ENCODE results near the gene CLTB. TPM values are rescaled to one million over a fixed set of nuclear protein-coding genes. Genes with fewer than 3 reads are reported as not detected.
"Not testable (repeated sequence)": the region's sequence is repeated elsewhere in the genome, so short reads cannot be mapped to it uniquely, and the experiment has no call there.

CLTB gene
- total and polyA plus RNA-seq, 2 of the 13 experiments (the other 11 are each of a cell fraction or from before 2014, with no cell fraction given), result 23.3 to 33.8 TPM

- TF ChIP-seq PHB2 (IDR thresholded peaks at IDR 0.05; ENCODE audit: partially characterized antibody), result no peak
- ATAC-seq, result no peak
- 94% methylated on average over 4 of the region's 4 CpGs for WGBS (ENCODE audit: low lambda C conversion rate)
- ChIA-PET CTCF (ENCODE audit: low intra/inter-chr PET ratio, low total read pairs) (no interaction called here), POLR2A (no interaction called here)
- DNase-seq (ENCODE audit: low spot score), result no peak
- Histone ChIP-seq H3K27ac (ENCODE audit: extremely low read length, insufficient read depth, low read length) (no peak overlapping the region), H3K4me1 (ENCODE audit: insufficient read depth, low read length) (no peaks in the 10 kb centered on the region), H4K20me1 (ENCODE audit: insufficient read depth, low read length) (no peaks in the 10 kb centered on the region), H3K27me3 (ENCODE audit: control insufficient read depth in 1 of 2, insufficient read depth in 2 of 2, low read length in 2 of 2) (no peaks in the 10 kb centered on the region), H3K4me2 (ENCODE audit: low read depth, low read length) (no peak overlapping the region), H2AFZ (ENCODE audit: low read length) (no peak overlapping the region), H3K9me3 (ENCODE audit: low read length) (no peaks in the 10 kb centered on the region), H3K79me2 (ENCODE audit: insufficient read depth, low read length) (no peaks in the 10 kb centered on the region), H3K4me3 (replicated peaks in 1 of 3; ENCODE audit: insufficient read depth in 1 of 3, low read depth in 2 of 3, low read length in 3 of 3) (no peak overlapping the region), H3K9ac (ENCODE audit: insufficient read depth, low read depth, low read length) (no peak overlapping the region), H3K36me3 (replicated peaks in 1 of 2; ENCODE audit: control insufficient read depth in 1 of 2, insufficient read depth in 2 of 2, low read length in 2 of 2) (peaks cover 2 to 6% of the 10 kb centered on the region in 2 experiments; a peak in 4 of 5 replicates)
- intact Hi-C loops (cut with micrococcal nuclease; ENCODE audit: unreplicated experiment), result loop anchor here (10.0 kb wide), 1 partner anchor 75 kb away; no protein-coding TSS in a partner anchor
- no peak for FAIRE-seq
- in situ Hi-C loops (cut with HindIII; ENCODE audit: extremely low pct_ligation_motif_present, low pct_unique_long_range_greater_than_20kb), result loop anchor here (10.0 kb wide), 1 partner anchor 75 kb away; no protein-coding TSS in a partner anchor
- no TSS peak for BruUV-seq (replicated peaks)
Measured at GRCh38 chr5:176409765-176410164, 6.6 kb downstream of the CLTB start.

- POLR2A ChIA-PET, result no interaction called here
Measured at GRCh38 chr5:176408590-176408989, 7.7 kb downstream of the CLTB start.

GRCh38 chr5:176408252-176408573, 8.1 kb downstream of the CLTB start:
- BruUV-seq (replicated peaks); H3K9me3 ChIP-seq (ENCODE audit: low read length); in situ Hi-C loops (cut with HindIII; ENCODE audit: extremely low pct_ligation_motif_present, low pct_unique_long_range_greater_than_20kb); H3K4me2 ChIP-seq (ENCODE audit: low read depth, low read length); H4K20me1 ChIP-seq (ENCODE audit: insufficient read depth, low read length); H3K27me3 ChIP-seq (ENCODE audit: control insufficient read depth in 1 of 2, insufficient read depth in 2 of 2, low read length in 2 of 2); H2AFZ ChIP-seq (ENCODE audit: low read length); FAIRE-seq; H3K79me2 ChIP-seq (ENCODE audit: insufficient read depth, low read length); H3K4me3 ChIP-seq (replicated peaks in 1 of 3; ENCODE audit: insufficient read depth in 1 of 3, low read depth in 2 of 3, low read length in 3 of 3); ATAC-seq; POLR2A ChIA-PET; DNase-seq (ENCODE audit: low spot score); CTCF ChIA-PET (ENCODE audit: low intra/inter-chr PET ratio, low total read pairs); H3K9ac ChIP-seq (ENCODE audit: insufficient read depth, low read depth, low read length); H3K27ac ChIP-seq (ENCODE audit: extremely low read length, insufficient read depth, low read length); H3K36me3 ChIP-seq (replicated peaks in 1 of 2; ENCODE audit: control insufficient read depth in 1 of 2, insufficient read depth in 2 of 2, low read length in 2 of 2); intact Hi-C loops (cut with micrococcal nuclease; ENCODE audit: unreplicated experiment): not testable (repeated sequence)
- 93% methylated on average over 10 of the region's 10 CpGs for WGBS (ENCODE audit: low lambda C conversion rate)
- H3K4me1 ChIP-seq (ENCODE audit: insufficient read depth, low read length), result peaks cover 15% of the 10 kb centered on the region

More at GRCh38 chr5:176408590-176408989, 7.7 kb downstream of the CLTB start:
- Histone ChIP-seq H3K27me3 (ENCODE audit: control insufficient read depth in 1 of 2, insufficient read depth in 2 of 2, low read length in 2 of 2) (no peaks in the 10 kb centered on the region), H3K9ac (ENCODE audit: insufficient read depth, low read depth, low read length) (no peak overlapping the region), H3K4me3 (replicated peaks in 1 of 3; ENCODE audit: insufficient read depth in 1 of 3, low read depth in 2 of 3, low read length in 3 of 3) (no peak overlapping the region), H3K36me3 (replicated peaks in 1 of 2; ENCODE audit: control insufficient read depth in 1 of 2, insufficient read depth in 2 of 2, low read length in 2 of 2) (peaks cover 2 to 6% of the 10 kb centered on the region in 2 experiments; a peak in 4 of 5 replicates), H3K27ac (ENCODE audit: extremely low read length, insufficient read depth, low read length) (no peak overlapping the region), H2AFZ (ENCODE audit: low read length) (no peak overlapping the region), H3K4me2 (ENCODE audit: low read depth, low read length) (no peak overlapping the region), H3K9me3 (ENCODE audit: low read length) (no peaks in the 10 kb centered on the region), H3K79me2 (ENCODE audit: insufficient read depth, low read length) (no peaks in the 10 kb centered on the region), H4K20me1 (ENCODE audit: insufficient read depth, low read length) (no peaks in the 10 kb centered on the region), H3K4me1 (ENCODE audit: insufficient read depth, low read length) (peaks cover 11% of the 10 kb centered on the region)
- CTCF ChIA-PET (ENCODE audit: low intra/inter-chr PET ratio, low total read pairs), result no interaction called here
- TF ChIP-seq ZNF510 (CRISPR knock-in tag; IDR thresholded peaks at IDR 0.05; ENCODE audit: low read depth) (no peak), ZFP41 (CRISPR knock-in tag; IDR thresholded peaks at IDR 0.05; ENCODE audit: borderline replicate concordance) (no peak), HMGXB4 (CRISPR knock-in tag; IDR thresholded peaks at IDR 0.05; ENCODE audit: borderline replicate concordance in 1 of 2, low read depth in 1 of 2) (no peak), MAZ (IDR thresholded peaks at IDR 0.05; ENCODE audit: borderline replicate concordance, low read depth, low read length) (no peak), MAZ (CRISPR knock-in tag; IDR thresholded peaks at IDR 0.05; ENCODE audit: low read depth) (no peak), ZNF781 (CRISPR knock-in tag; IDR thresholded peaks at IDR 0.05; ENCODE audit: borderline replicate concordance, not compliant biosample characterization) (no peak), ZNF326 (CRISPR knock-in tag; IDR thresholded peaks at IDR 0.05; ENCODE audit: borderline replicate concordance) (no peak), KDM1A (CRISPR knock-in tag; IDR thresholded peaks at IDR 0.05) (no peak), ZNF136 (CRISPR knock-in tag; IDR thresholded peaks at IDR 0.05; ENCODE audit: low read depth) (no peak)
- intact Hi-C loops (cut with micrococcal nuclease; ENCODE audit: unreplicated experiment) (no loop called here), in situ Hi-C loops (cut with HindIII; ENCODE audit: extremely low pct_ligation_motif_present, low pct_unique_long_range_greater_than_20kb) (no loop called here)
- whole genome bisulfite sequencing (ENCODE audit: low lambda C conversion rate), result 90% methylated on average over 5 of the region's 5 CpGs
- no peak for DNase-seq (ENCODE audit: low spot score)
- BruUV-seq (replicated peaks), result no TSS peak
- no peak for ATAC-seq
- FAIRE-seq, result no peak

All from HepG2 (cell line).